Thyroid gland (tissue), 4 donors: ENCODE results near the gene PTRHD1.

Experiments used
- CTCF ChIP-seq, 6 experiments: fragments of 200-600 bp in 3 of 6; fragments of 450-650 bp in 3 of 6; sonication (generic) in 3 of 6; IDR thresholded peaks; one replicate each; pipeline ENCODE4 v1.5.1; 2016 to 2019; ENCODE audit warnings: antibody characterized with exemption in 6 of 6, mild to moderate bottlenecking in 2 of 6, inconsistent platforms in 1 of 6, moderate library complexity in 1 of 6
- POLR2A ChIP-seq, 2 donors: fragments of 450-650 bp; IDR thresholded peaks; one replicate each; pipeline ENCODE4 v1.6.1; 2017; ENCODE audit warnings: antibody characterized with exemption in 2 of 2, mild to moderate bottlenecking in 2 of 2, moderate library complexity in 1 of 2

DNA sequence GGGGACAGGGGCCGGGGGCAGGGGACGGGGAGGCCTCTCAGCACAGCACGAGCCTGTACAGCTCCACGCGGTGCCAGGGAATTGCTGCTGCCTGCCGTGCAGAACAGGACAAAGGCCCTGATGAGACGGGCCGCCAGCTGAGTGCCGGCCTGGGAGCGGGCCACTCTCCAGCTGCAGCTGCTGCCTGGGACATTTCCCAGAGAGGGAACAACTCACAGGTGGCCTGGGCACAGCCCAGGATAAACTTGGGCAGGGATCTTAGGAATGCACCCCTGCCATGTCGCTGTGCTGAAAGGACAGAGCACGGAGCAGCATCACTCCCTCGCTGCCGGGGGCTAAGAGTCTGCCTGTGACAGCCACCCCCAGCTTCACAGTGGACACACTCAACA lies 38.9 kb upstream of the PTRHD1 start:
- TF ChIP-seq POLR2A (IDR thresholded peaks at IDR 0.05): no peak
- no peak for TF ChIP-seq CTCF (IDR thresholded peaks at IDR 0.05)
